GM23338 (cell line): ENCODE data around the gene CCDC157. TPM values are rescaled to one million over a fixed set of nuclear protein-coding genes. Genes with fewer than 3 reads are reported as not detected.
A peak's percentile ranks its signal among the peaks of the same experiment; 100 is the strongest.

Experiments used
- ATAC-seq: fragments of 200-7000 bp; cut with Tn5 transposase; 3 replicates; pipeline ENCODE4 v1.9.1; 2020
- DNase-seq: peaks from one replicate; pipeline ENCODE4 v3.0.0-alpha.2; 2015; ENCODE audit warnings: low spot score
- H2AFZ ChIP-seq: fragments of 200-600 bp; sonication (generic); 2 replicates; pipeline ENCODE4 v1.8.0; 2016; ENCODE audit warnings: antibody characterized with exemption, mild to moderate bottlenecking, moderate library complexity
- H3F3A ChIP-seq: fragments of 200-600 bp; sonication (generic); replicated peaks from 2 replicates; pipeline ENCODE4 v1.8.0; 2017; ENCODE audit warnings: antibody characterized with exemption, mixed run types, low read depth
- H3K27ac ChIP-seq: fragments of 200-600 bp; sonication (generic); 2 replicates; pipeline ENCODE4 v1.6.1; 2016; ENCODE audit warnings: low read depth
- H3K27me3 ChIP-seq: fragments of 200-600 bp; sonication (generic); 2 replicates; pipeline ENCODE4 v1.8.0; 2016; ENCODE audit warnings: mild to moderate bottlenecking, mixed run types, moderate library complexity; ENCODE audit not compliant: insufficient read depth
- H3K36me3 ChIP-seq: fragments of 200-600 bp; sonication (generic); 2 replicates; pipeline ENCODE4 v1.8.0; 2016; ENCODE audit warnings: mild to moderate bottlenecking; ENCODE audit not compliant: insufficient read depth
- H3K4me1 ChIP-seq: fragments of 200-600 bp; sonication (generic); 2 replicates; pipeline ENCODE4 v1.8.0; 2016; ENCODE audit warnings: mild to moderate bottlenecking, moderate library complexity; ENCODE audit not compliant: insufficient read depth
- H3K4me2 ChIP-seq: fragments of 200-600 bp; sonication (generic); 2 replicates; pipeline ENCODE4 v1.7.1; 2017; ENCODE audit warnings: mixed run types
- H3K4me3 ChIP-seq: fragments of 200-600 bp; sonication (generic); 2 replicates; pipeline ENCODE4 v1.6.1; 2016; ENCODE audit warnings: mixed run types
- H3K79me2 ChIP-seq: fragments of 200-600 bp; sonication (generic); replicated peaks from 2 replicates; pipeline ENCODE4 v1.8.0; 2017; ENCODE audit warnings: mild to moderate bottlenecking; ENCODE audit not compliant: insufficient read depth
- H3K9me2 ChIP-seq: fragments of 200-600 bp; sonication (generic); 2 replicates; pipeline ENCODE4 v1.8.0; 2017; ENCODE audit not compliant: insufficient read depth
- H4K20me1 ChIP-seq: fragments of 200-600 bp; sonication (generic); replicated peaks from 2 replicates; pipeline ENCODE4 v1.8.0; 2017; ENCODE audit warnings: mild to moderate bottlenecking; ENCODE audit not compliant: insufficient read depth
- H3K27ac Mint-ChIP-seq: 2 replicates; pipeline ENCODE4 v1.8.0; 2020; ENCODE audit warnings: inconsistent platforms, mild to moderate bottlenecking, moderate library complexity, mixed read lengths
- H3K27me3 Mint-ChIP-seq: 3 replicates; pipeline ENCODE4 v1.8.0; 2022; ENCODE audit warnings: low read depth, mild to moderate bottlenecking, moderate library complexity, mixed read lengths, inconsistent platforms; ENCODE audit not compliant: insufficient read depth, poor library complexity
- H3K36me3 Mint-ChIP-seq: 3 replicates; pipeline ENCODE4 v1.8.0; 2021; ENCODE audit warnings: low read depth, mild to moderate bottlenecking, inconsistent platforms, moderate library complexity, mixed read lengths
- H3K4me1 Mint-ChIP-seq: 3 replicates; pipeline ENCODE4 v1.8.0; 2020; ENCODE audit warnings: mild to moderate bottlenecking, inconsistent platforms, mixed read lengths
- H3K4me3 Mint-ChIP-seq: 3 replicates; pipeline ENCODE4 v1.8.0; 2021; ENCODE audit warnings: moderate library complexity, mild to moderate bottlenecking, inconsistent platforms, mixed read lengths
- H3K9me3 Mint-ChIP-seq: 3 replicates; pipeline ENCODE4 v1.8.0; 2020; ENCODE audit warnings: moderate library complexity, mild to moderate bottlenecking, inconsistent platforms, mixed read lengths
- CREB1 ChIP-seq: fragments of 250-450 bp; sonication (Bioruptor Pico); IDR thresholded peaks from 2 replicates; pipeline ENCODE4 v1.5.0; 2020; ENCODE audit warnings: low read depth, mild to moderate bottlenecking, moderate library complexity
- ETS1 ChIP-seq: IDR thresholded peaks from 2 replicates; pipeline ENCODE4 v1.6.1; 2016; ENCODE audit warnings: antibody characterized with exemption
- EZH2 ChIP-seq: fragments of 200-600 bp; sonication (generic); IDR thresholded peaks from one replicate; pipeline ENCODE4 v1.8.0; 2017; ENCODE audit warnings: antibody characterized with exemption, mild to moderate bottlenecking, low read depth; ENCODE audit not compliant: unreplicated experiment
- EZH2phosphoT487 ChIP-seq: fragments of 200-600 bp; sonication (generic); IDR thresholded peaks from one replicate; pipeline ENCODE4 v1.8.1; 2018; ENCODE audit warnings: antibody characterized with exemption; ENCODE audit not compliant: unreplicated experiment
- JUNB ChIP-seq: IDR thresholded peaks from one replicate; pipeline ENCODE4 v1.6.1; 2016; ENCODE audit warnings: antibody characterized with exemption; ENCODE audit not compliant: unreplicated experiment
- NANOG ChIP-seq: IDR thresholded peaks from 2 replicates; pipeline ENCODE4 v1.6.1; 2016; ENCODE audit warnings: antibody characterized with exemption, borderline replicate concordance
- POLR2AphosphoS5 ChIP-seq: IDR thresholded peaks from 2 replicates; pipeline ENCODE4 v1.6.1; 2016; ENCODE audit warnings: antibody characterized with exemption, low read depth
- REST ChIP-seq: IDR thresholded peaks from one replicate; pipeline ENCODE4 v1.6.1; 2018; ENCODE audit warnings: antibody characterized with exemption; ENCODE audit not compliant: unreplicated experiment
- STAT1 ChIP-seq: IDR thresholded peaks from one replicate; pipeline ENCODE4 v1.6.1; 2016; ENCODE audit warnings: antibody characterized with exemption; ENCODE audit not compliant: unreplicated experiment
- ZNF114 ChIP-seq: fragments of 250-450 bp; sonication (Bioruptor Pico); IDR thresholded peaks from 2 replicates; pipeline ENCODE4 v1.5.0; 2020; ENCODE audit warnings: mild to moderate bottlenecking, moderate library complexity
- ZNF331 ChIP-seq: fragments of 250-450 bp; sonication (Bioruptor Pico); IDR thresholded peaks from 2 replicates; pipeline ENCODE4 v1.5.0; 2020; ENCODE audit warnings: low read depth, mild to moderate bottlenecking, moderate library complexity
- ZNF462 ChIP-seq: fragments of 250-450 bp; sonication (Bioruptor Pico); IDR thresholded peaks from 2 replicates; pipeline ENCODE4 v1.5.0; 2020; ENCODE audit warnings: mild to moderate bottlenecking, moderate library complexity
- polyA plus RNA-seq: library from polyadenylated mRNA; unstranded; fragments of >200 nt; fragmentation: Nextera tagmentation; extraction: Ambion mirVana; gene quantifications from 2 replicates; pipeline ENCODE4 v1.2.1, GENCODE V29; 2016
- total RNA-seq: library from RNA; depleted of rRNA; stranded (reverse); fragments of >200 nt; shearing (Covaris generic); gene quantifications from 2 replicates; pipeline ENCODE4 v1.2.3, GENCODE V29; 2014

Gene CCDC157
- total and polyA plus RNA-seq, 2 experiments from 2014 or later, result 3.8 to 7.9 TPM

GRCh38 chr22:30393322-30393680 is 36.5 kb downstream of the CCDC157 start:
- Histone ChIP-seq H3K79me2 (no peaks in the 10 kb centered on the region), H3F3A (no peaks in the 10 kb centered on the region), H3K9me2 (no peaks in the 10 kb centered on the region), H4K20me1 (no peaks in the 10 kb centered on the region), H3K4me2 (peak overlapping the region; percentile 71), H3K36me3 (no peaks in the 10 kb centered on the region), H3K4me1 (peaks cover 22% of the 10 kb centered on the region), H3K27me3 (peaks cover 29% of the 10 kb centered on the region), H2AFZ (no peak overlapping the region), H3K4me3 (no peak overlapping the region), H3K27ac (no peak overlapping the region)
- Mint-ChIP-seq H3K27me3 (peaks cover 40% of the 10 kb centered on the region), H3K27ac (no peak overlapping the region), H3K9me3 (peaks cover 16% of the 10 kb centered on the region), H3K36me3 (peaks cover 4% of the 10 kb centered on the region), H3K4me3 (no peak overlapping the region), H3K4me1 (peaks cover 29% of the 10 kb centered on the region)
- ATAC-seq (no peak), DNase-seq (no peak)
- TF ChIP-seq CREB1 (CRISPR knock-in tag) (no peak), ETS1 (no peak), POLR2AphosphoS5 (no peak), ZNF331 (CRISPR knock-in tag) (no peak), REST (no peak), STAT1 (no peak), JUNB (no peak), EZH2 (no peak), EZH2phosphoT487 (no peak), ZNF462 (CRISPR knock-in tag) (no peak), ZNF114 (CRISPR knock-in tag) (no peak), NANOG (no peak)
